Panc1 (cell line): ENCODE results near the gene ZNF19. TPM values are rescaled to one million over a fixed set of nuclear protein-coding genes. Genes with fewer than 3 reads are reported as not detected.

Source experiments
- ATAC-seq: fragments of 200-7000 bp; cut with Tn5 transposase; 2 replicates; pipeline ENCODE4 v1.9.1; 2020; ENCODE audit warnings: mild to moderate bottlenecking, moderate library complexity
- BruUV-seq: library from RNA; stranded (reverse); fragments of 400-500 nt; replicated peaks from 2 replicates; lab custom pipeline; 2021; lab: Mats Ljungman, UMichigan
- CTCF ChIA-PET: fragments of 300-600 bp; sonication (Branson Sonifier 250); formaldehyde crosslinking; loops from one replicate; lab custom pipeline; 2022; ENCODE audit warnings: antibody characterized with exemption; lab: Charles Lee
- POLR2A ChIA-PET: fragments of 300-600 bp; sonication (Branson Sonifier 250); formaldehyde crosslinking; loops from one replicate; lab custom pipeline; 2022; ENCODE audit warnings: antibody characterized with exemption; lab: Charles Lee
- DNase-seq: peaks from one replicate; pipeline ENCODE4 v3.0.0-alpha.2; 2010; ENCODE audit warnings: low read depth, low spot score
- H3K27ac ChIP-seq: 2 replicates; pipeline ENCODE4 v1.5.1; 2011; ENCODE audit warnings: mild to moderate bottlenecking, low read length, inconsistent platforms
- H3K27me3 ChIP-seq: fragments of 200-500 bp; sonication (Bioruptor generic); 2 replicates; pipeline ENCODE4 v1.6.0; 2014; ENCODE audit warnings: low read length, inconsistent platforms; ENCODE audit not compliant: control insufficient read depth, insufficient read depth
- H3K36me3 ChIP-seq: fragments of 200-500 bp; sonication (Bioruptor generic); 2 replicates; pipeline ENCODE4 v1.5.1; 2014; ENCODE audit warnings: inconsistent platforms, mild to moderate bottlenecking, low read length, moderate library complexity; ENCODE audit not compliant: control insufficient read depth, insufficient read depth
- H3K4me1 ChIP-seq: 2 replicates; pipeline ENCODE4 v1.5.1; 2011; ENCODE audit warnings: inconsistent platforms, mild to moderate bottlenecking, low read length, moderate library complexity; ENCODE audit not compliant: control insufficient read depth, insufficient read depth
- H3K4me3 ChIP-seq, 2 experiments: 2 replicates each; pipeline ENCODE4 v1.5.1; 2011 to 2012; ENCODE audit warnings: low read depth in 2 of 2, low read length in 2 of 2, mild to moderate bottlenecking in 2 of 2, inconsistent platforms in 1 of 2, moderate library complexity in 1 of 2
- H3K9me3 ChIP-seq: fragments of 200-500 bp; sonication (Bioruptor generic); 2 replicates; pipeline ENCODE4 v1.5.1; 2014; ENCODE audit warnings: low read depth, mild to moderate bottlenecking, inconsistent platforms, low read length, moderate library complexity; ENCODE audit not compliant: control insufficient read depth, insufficient read depth
- CTCF ChIP-seq: fragments of 450-650 bp; IDR thresholded peaks from 2 replicates; pipeline ENCODE4 v1.5.1; 2017; ENCODE audit warnings: mild to moderate bottlenecking
- POLR2AphosphoS5 ChIP-seq: IDR thresholded peaks from 2 replicates; pipeline ENCODE4 v1.6.1; 2012; ENCODE audit warnings: mild to moderate bottlenecking, low read depth, low read length, moderate library complexity
- REST ChIP-seq, 2 experiments: IDR thresholded peaks; 2 replicates each; pipeline ENCODE4 v1.6.1; 2011 to 2012; ENCODE audit warnings: low read depth in 2 of 2, control low read depth in 1 of 2, low read length in 1 of 2, mild to moderate bottlenecking in 1 of 2, moderate library complexity in 1 of 2; ENCODE audit not compliant: insufficient read depth in 1 of 2
- SIN3A ChIP-seq: IDR thresholded peaks from 2 replicates; pipeline ENCODE4 v1.6.1; 2012; ENCODE audit warnings: low read depth, mild to moderate bottlenecking, low read length, moderate library complexity, borderline replicate concordance; ENCODE audit not compliant: insufficient read depth
- TCF7L2 ChIP-seq: IDR thresholded peaks from 2 replicates; pipeline ENCODE4 v1.6.1; 2011; ENCODE audit warnings: mild to moderate bottlenecking, low read depth, low read length, inconsistent platforms
- in situ Hi-C: cut with HindIII; loops from 2 replicates; pipeline ENCODE4 v1.10.0; 2016; ENCODE audit warnings: low sequenced_read_pairs, low pct_unique_long_range_greater_than_20kb
- intact Hi-C: fragments of 100-400 bp; cut with micrococcal nuclease; formaldehyde crosslinking; loops from one replicate; pipeline ENCODE4 v1.10.0; 2022; ENCODE audit not compliant: unreplicated experiment
- total RNA-seq: library from RNA; stranded (reverse); gene quantifications from one replicate; pipeline ENCODE4 v1.2.1, GENCODE V29; 2021; ENCODE audit not compliant: unreplicated experiment

Gene ZNF19
- total RNA-seq, 1 experiment from 2014 or later = 2.5 TPM

DNA sequence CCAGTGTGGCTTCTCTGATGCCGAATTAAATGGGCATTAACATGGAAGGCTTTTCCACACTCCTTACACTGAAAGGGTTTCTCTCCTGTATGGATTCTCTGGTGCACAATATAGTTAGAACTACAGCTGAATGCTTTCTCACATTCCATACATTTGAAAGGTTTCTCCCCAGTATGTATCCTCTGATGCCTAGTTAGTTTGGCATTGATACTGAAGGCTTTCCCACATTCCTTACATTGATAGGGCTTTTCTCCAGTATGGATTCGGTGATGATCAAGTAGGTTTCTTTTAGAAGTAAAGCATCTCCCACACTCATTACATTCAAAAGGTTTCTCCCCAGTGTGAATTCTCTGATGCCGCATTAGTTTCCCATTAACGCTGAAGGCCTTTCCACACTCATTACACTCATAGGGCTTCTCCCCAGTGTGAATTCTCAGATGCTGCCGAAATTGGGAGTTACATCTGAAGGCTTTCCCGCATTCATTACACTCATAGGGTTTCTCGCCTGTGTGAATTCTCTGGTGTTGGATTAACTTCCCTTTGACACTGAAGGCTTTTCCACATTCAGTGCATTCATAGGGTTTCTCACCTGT is 40.8 kb downstream of the ZNF19 start:
- H3K36me3 ChIP-seq = no peaks in the 10 kb centered on the region
- ChIA-PET CTCF (no interaction called here), POLR2A (no interaction called here)
- no peaks in the 10 kb centered on the region for H3K4me1 ChIP-seq
- no peak overlapping the region for H3K27ac ChIP-seq
- TF ChIP-seq CTCF (no peak), TCF7L2 (no peak), REST (IDR thresholded peaks at IDR 0.05; ENCODE audit: insufficient read depth in 1 of 2, low read depth in 2 of 2, low read length in 1 of 2) (no peak), POLR2AphosphoS5 (no peak), SIN3A (no peak)
- H3K27me3 ChIP-seq = no peaks in the 10 kb centered on the region
- no TSS peak for BruUV-seq
- intact Hi-C loops = no loop called here
- in situ Hi-C loops = no loop called here
- ATAC-seq (no peak), DNase-seq (no peak)
- peaks cover 42% of the 10 kb centered on the region; the same call in 1 of the 2 replicates for H3K9me3 ChIP-seq
- H3K4me3 ChIP-seq = no peak overlapping the region

GRCh38 chr16:71443714-71444113 is 45.4 kb downstream of the ZNF19 start:
- POLR2A ChIA-PET = no interaction called here
- peaks cover 19% of the 10 kb centered on the region; the same call in 1 of the 2 replicates for H3K9me3 ChIP-seq
- no peak for TF ChIP-seq SIN3A
- TF ChIP-seq TCF7L2 = no peak
- TF ChIP-seq POLR2AphosphoS5 = no peak
- TF ChIP-seq REST (IDR thresholded peaks at IDR 0.05; ENCODE audit: insufficient read depth in 1 of 2, low read depth in 2 of 2, low read length in 1 of 2) = no peak
- no peak for TF ChIP-seq CTCF
- DNase-seq (no peak), ATAC-seq (no peak)
- H3K4me3 ChIP-seq = no peak overlapping the region
- no peaks in the 10 kb centered on the region for H3K4me1 ChIP-seq
- in situ Hi-C loops = no loop called here
- CTCF ChIA-PET = no interaction called here
- H3K36me3 ChIP-seq = no peaks in the 10 kb centered on the region
- H3K27ac ChIP-seq = no peak overlapping the region
- BruUV-seq = no TSS peak
- no peaks in the 10 kb centered on the region for H3K27me3 ChIP-seq
- intact Hi-C loops = no loop called here
